NCI-H187 treated with DMSO at 0.1 percent for 48 hours (cell line): ENCODE results near the gene ATP1B2.

Experiments used
- DNase-seq: peaks from one replicate; lab custom pipeline; 2025; lab: John Stamatoyannopoulos, UW

The ATP1B2 gene

GRCh38 chr17:7686222-7687071 lies 35.7 kb downstream of the ATP1B2 start:
- DNase-seq, result peak; percentile 12

- peak; percentile 36 for DNase-seq
These were observed 36.6 kb downstream of the ATP1B2 start, which contains the start of gene TP53 for GRCh38 chr17:7687072-7687907. Gene TP53, minus strand, starts transcription at chr17:7687490. Its CDS starts 10,896 bp downstream, at chr17:7676594.

GRCh38 chr17:7687908-7688807 lies 37.4 kb downstream of the ATP1B2 start, which contains the start of gene WRAP53:
Gene WRAP53, plus strand, starts transcription at chr17:7688477. Its CDS starts 172 bp downstream, at chr17:7688649.
- DNase-seq, result peak; percentile 69

GRCh38 chr17:7688808-7689316 lies 38.1 kb downstream of the ATP1B2 start:
- no peak for DNase-seq

DNA sequence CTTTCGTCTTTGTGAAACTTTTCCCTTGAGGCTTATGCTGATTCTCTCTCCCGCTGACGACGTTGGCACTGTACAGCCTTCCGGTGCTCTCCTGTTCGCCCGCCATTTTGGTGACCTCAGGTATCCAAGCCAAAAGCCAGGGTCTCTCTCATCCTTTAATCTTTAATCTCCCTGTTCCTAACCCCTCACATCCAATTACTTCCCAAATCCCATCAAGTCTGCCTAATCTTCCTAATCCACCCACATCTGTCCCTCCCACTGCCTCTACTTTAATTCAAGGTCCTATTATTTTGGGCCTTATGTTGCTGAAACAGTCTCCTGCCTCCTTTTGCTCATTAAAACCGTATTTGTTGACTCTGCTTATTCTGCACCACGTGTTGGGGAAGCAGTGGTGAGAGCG lies 44.9 kb downstream of the ATP1B2 start:
- DNase-seq, result no peak

- no peak for DNase-seq
These were observed 47.3 kb downstream of the ATP1B2 start for GRCh38 chr17:7697828-7698588.

GRCh38 chr17:7700510-7700909 lies 49.8 kb downstream of the ATP1B2 start:
- no peak for DNase-seq

DNA sequence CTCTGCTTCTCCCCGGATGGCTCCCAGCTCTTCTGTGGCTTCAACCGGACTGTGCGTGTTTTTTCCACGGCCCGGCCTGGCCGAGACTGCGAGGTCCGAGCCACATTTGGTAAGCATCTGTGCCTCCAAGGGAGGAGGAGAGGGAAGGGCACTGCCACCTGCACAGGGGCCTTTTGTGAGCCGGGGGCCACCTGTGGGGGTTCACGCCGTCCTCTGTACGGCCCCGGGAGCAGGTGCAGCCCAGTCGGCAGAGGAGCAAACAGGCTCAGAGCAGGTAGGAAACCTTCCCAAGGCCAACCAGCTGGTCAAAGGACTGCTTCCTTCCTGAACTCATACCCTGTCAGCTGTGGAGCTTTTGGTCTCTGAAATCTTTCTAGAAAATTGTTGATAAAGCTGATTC lies 51.0 kb downstream of the ATP1B2 start:
- no peak for DNase-seq

GRCh38 chr17:7702776-7703175 lies 52.0 kb downstream of the ATP1B2 start:
- DNase-seq, result no peak

DNA sequence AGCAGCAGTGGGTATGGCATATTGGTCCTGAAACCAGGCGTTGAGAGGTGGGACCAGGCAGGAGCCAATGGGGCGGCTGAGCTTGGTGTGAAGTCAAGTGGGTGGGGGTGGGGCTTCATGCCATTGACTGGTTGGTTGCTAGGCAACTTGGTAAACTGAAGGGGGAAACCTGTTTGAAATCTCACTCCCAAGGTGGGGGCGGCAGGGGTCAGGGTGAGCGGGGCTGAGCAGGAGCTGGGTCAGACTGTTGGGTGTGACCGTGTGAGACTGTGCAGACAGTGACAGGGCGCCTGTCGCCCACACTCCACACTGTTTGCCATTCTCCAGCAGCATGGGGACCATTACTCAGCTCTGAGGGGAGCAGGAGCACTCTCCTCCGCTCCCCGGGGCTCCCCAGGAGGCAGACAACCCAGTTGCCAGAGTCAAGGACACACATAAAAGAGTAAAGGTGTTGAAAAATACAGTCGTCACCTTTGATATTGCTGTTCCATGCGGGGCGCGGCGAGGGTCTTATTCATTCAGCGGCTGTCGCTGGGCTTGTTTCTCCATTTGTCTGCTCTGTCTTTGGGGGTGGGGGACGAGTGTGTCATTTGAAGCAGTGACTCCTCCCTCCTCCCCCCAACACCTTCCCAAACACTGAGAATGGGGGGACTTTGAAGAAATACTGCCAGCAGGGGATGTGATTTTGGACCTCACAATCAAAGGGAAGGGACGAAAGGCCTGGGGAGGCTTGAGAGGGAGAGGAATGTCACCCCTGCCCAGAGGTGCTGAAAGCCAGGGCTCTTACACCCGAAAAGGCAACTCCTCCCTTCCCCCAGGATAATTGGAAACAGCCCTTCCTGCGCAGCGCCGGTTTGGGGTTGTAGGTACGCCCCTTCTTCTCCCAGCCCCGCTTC lies 53.1 kb downstream of the ATP1B2 start:
- no peak for DNase-seq

GRCh38 chr17:7704601-7705268 lies 54.0 kb downstream of the ATP1B2 start, which contains the start of gene EFNB3:
Gene EFNB3, plus strand, starts transcription at chr17:7705202. Its CDS starts 397 bp downstream, at chr17:7705599.
- no peak for DNase-seq

DNA sequence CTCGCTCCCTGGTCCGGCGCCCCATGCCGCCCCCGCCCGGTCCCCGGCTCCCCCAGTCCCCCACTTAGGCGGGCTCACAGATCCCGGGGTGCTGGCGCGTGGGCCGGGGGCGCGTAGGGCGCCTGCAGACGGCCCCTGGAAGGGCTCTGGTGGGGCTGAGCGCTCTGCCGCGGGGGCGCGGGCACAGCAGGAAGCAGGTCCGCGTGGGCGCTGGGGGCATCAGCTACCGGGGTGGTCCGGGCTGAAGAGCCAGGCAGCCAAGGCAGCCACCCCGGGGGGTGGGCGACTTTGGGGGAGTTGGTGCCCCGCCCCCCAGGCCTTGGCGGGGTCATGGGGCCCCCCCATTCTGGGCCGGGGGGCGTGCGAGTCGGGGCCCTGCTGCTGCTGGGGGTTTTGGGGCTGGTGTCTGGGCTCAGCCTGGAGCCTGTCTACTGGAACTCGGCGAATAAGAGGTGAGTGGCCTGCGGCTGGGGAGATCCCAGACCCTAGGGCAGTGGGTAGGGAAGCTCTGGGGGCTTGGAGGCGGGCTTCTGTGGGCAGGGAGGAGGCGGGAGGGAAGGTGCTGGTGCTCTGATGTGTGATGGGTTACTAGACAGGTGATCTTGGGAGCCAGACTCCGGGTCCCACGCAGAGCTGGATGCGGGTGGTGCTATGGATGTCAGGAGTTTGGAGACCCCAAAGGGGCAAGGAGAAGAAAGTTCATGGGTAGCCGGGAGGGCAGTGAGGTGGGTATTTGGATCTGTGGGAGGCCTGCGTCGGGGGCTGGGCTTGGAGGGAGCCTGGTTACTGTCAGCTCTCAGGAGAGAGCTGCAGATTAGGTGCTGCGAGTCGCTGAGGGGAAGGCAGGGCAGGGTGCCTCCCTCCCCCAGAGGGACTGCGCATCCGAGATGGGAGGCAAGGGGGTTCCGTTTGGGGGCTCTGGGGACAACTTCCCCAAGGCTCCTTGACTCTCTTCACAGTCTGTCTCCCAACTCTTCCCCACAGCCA lies 54.8 kb downstream of the ATP1B2 start:
- DNase-seq, result no peak

GRCh38 chr17:7706631-7707354 lies 56.1 kb downstream of the ATP1B2 start:
- no peak for DNase-seq
